ENCODE results near the gene BCL7C.
"Not testable (repeated sequence)": the region's sequence is repeated elsewhere in the genome, so short reads cannot be mapped to it uniquely, and the experiment has no call there.

GRCh38 chr16:30891043-30891823, 2.6 kb downstream of the BCL7C start:
- TF ChIP-seq CTCF (conservative IDR thresholded peaks at IDR 0.05; ENCODE audit: low read length); EZH2phosphoT487 (IDR thresholded peaks at IDR 0.05; ENCODE audit: borderline replicate concordance): not testable (repeated sequence)

All from Loucy (cell line).